Medulla oblongata (tissue), 1 donor: ENCODE measurements around the gene NISCH.
"Not testable (repeated sequence)": the region's sequence is repeated elsewhere in the genome, so short reads cannot be mapped to it uniquely, and the experiment has no call there.

ENCODE experiments used
- DNase-seq: peaks from one replicate; pipeline ENCODE4 v3.0.0-alpha.2; 2015; ENCODE audit errors: extremely low spot score

The NISCH gene

DNA sequence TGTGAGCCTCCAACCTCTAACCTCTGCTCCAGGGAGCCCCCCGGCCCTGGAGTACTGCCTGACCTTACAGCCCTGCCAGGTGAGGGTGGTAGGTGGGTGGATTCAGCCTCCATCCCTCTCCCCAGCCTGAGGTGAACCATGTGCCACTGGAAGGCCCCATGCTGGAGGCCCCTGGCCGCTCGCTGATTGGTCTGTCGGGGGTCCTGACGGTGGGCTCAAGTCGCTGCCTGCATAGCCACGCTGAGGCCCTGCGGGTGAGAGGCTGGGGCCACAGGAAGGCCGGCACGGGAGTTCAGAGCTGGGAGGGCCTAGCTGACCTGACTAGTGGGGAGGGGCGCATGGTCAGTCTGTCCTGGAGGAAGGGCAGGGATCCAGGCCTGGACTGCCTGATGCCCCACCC, 59.2 kb downstream of the NISCH start:
- DNase-seq, result no peak

DNA sequence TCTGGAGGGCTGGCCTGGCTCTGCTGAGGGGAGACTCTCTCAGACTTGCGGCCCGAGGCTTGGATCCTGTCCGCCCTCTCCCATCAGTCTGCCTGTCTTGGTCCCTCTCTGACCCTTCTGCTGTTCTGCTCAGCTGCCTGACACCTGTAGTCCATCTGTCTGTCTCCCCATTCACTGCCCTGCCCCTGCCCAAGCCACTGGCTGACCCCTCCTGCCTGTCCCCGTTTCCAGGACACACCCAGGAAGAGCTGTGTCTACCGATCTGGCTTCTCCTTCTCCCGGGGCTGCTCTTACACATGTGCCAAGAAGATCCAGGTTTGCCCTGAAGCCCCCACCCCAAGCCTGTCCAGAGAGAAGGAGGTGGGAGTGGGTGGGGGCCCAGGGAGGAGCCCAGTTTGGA, 59.8 kb downstream of the NISCH start:
- no peak for DNase-seq

DNA sequence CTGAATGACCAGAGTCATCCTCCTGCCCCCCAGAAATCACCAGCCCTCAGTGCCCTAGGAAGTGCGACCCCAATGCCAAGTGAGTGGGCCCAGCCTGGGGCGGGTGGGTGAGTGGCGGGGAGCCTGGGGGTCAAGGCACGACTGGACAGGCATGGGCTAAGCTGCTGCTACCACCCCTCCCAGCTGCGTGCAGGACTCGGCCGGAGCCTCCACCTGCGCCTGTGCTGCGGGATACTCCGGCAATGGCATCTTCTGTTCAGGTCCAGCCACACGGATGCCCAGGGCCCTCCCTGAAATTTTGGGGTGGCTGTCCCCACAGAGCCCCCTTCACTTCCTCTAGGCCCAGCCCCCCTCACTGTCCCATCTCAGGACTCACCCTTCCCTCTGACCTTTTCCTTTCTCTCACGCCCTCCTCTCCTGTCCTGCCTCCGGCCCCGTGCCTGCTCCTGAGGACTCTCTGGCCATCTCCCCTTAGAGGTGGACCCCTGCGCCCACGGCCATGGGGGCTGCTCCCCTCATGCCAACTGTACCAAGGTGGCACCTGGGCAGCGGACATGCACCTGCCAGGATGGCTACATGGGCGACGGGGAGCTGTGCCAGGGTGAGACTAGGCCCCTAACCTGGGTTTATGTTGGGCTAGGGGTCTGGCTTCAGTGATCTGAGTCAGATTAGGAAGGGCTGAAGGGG, 61.2 kb downstream of the NISCH start:
- no peak for DNase-seq

DNA sequence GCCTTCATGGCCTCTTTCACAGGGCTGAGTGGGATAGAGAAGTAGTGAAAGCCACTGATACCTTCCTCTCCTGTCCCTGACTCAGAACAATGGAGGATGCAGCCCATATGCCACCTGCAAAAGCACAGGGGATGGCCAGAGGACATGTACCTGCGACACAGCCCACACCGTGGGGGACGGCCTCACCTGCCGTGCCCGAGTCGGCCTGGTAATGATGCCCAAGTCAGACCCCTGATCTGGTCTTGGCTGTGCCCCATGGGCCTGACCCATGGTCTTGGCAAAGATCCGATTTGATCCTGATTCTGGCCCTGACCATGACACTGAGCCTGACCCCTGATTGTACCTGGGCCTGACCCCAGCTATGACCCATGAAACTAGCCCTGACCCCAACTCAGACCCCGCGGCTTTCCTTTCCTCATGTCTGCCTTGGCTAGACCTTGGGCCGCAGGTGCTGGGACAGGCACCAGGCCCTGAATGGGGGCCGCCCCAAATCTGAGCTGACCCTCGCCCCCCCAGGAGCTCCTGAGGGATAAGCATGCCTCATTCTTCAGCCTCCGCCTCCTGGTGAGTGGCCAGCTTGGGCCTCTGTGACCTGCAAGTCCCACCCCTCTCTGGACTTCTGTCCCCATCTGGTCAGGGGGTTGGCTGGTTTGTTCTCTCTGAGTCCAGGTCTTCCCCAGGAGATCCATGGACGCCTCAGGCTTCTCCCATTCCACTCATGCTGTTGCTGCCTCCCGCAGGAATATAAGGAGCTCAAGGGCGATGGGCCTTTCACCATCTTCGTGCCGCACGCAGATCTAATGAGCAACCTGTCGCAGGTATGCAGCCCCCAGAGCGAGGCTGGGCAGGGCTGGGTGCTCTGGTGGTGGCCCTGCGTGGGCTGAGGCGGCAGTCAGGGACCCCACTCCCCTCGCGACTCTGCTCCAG, 62.7 kb downstream of the NISCH start:
- no peak for DNase-seq

DNA sequence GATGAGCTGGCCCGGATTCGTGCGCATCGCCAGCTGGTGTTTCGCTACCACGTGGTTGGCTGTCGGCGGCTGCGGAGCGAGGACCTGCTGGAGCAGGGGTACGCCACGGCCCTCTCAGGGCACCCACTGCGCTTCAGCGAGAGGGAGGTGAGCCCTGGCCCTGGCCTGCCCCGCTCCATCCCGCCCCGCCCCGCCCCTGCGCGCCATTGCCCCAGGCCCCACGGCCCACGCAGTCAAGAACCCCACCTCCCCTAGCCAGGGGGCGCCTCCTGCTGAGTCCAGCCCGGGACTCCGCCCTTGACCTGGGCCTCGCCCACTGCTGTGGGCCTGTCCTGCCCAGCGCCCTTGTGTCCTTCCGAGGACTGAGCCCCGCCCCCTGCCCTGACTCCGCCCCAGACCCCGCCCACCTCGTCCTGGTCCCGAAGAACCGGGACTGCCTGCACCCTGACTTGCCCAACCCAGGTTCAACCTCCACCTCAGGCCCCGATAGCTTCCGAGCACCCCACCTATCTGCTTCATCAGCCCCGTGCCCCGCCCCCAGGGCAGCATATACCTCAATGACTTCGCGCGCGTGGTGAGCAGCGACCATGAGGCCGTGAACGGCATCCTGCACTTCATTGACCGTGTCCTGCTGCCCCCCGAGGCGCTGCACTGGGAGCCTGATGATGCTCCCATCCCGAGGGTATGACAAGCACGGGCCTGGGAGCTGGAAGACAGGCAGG, 63.5 kb downstream of the NISCH start:
- DNase-seq, result no peak

DNA sequence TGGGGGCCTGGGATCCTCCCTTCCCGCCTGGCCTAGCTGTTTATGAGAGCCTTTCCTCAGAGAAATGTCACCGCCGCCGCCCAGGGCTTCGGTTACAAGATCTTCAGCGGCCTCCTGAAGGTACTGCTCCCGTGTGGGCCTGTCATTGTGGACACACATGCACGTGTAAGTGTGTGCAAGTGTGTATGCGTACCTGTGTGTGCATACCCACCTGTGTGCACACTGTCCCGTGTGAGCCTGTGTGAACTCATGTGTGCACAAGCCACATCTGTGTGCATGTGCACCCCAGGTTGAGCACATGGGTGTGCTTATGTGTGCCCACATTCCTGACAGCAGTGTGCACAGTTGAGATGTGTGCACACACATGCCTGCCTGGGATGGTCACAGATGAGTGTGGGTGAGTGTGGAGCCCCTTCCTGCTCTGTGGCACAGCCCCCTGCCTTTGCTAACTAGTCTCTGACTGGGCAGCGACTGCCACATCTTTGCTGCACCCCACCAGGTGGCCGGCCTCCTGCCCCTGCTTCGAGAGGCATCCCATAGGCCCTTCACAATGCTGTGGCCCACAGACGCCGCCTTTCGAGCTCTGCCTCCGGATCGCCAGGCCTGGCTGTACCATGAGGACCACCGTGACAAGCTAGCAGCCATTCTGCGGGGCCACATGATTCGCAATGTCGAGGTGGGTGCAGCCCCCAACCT, 64.2 kb downstream of the NISCH start:
- DNase-seq, result no peak

DNA sequence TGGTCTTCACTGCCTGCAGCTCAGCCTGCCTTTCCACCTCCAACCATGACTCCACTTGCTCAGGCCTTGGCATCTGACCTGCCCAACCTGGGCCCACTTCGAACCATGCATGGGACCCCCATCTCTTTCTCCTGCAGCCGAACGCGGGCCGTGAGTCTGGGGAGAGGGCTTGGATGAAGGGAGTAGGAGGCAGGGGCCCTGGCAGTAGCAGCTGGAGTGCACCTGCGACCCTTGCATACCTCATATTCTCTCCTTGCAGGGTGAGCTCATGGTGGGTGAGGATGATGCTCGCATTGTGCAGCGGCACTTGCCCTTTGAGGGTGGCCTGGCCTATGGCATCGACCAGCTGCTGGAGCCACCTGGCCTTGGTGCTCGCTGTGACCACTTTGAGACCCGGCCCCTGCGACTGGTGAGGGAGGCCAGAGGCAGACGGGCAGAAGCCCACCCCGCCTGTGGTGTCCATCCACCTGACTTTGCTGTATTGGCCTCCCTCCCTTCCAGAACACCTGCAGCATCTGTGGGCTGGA, 64.8 kb downstream of the NISCH start:
- DNase-seq, result no peak

DNA sequence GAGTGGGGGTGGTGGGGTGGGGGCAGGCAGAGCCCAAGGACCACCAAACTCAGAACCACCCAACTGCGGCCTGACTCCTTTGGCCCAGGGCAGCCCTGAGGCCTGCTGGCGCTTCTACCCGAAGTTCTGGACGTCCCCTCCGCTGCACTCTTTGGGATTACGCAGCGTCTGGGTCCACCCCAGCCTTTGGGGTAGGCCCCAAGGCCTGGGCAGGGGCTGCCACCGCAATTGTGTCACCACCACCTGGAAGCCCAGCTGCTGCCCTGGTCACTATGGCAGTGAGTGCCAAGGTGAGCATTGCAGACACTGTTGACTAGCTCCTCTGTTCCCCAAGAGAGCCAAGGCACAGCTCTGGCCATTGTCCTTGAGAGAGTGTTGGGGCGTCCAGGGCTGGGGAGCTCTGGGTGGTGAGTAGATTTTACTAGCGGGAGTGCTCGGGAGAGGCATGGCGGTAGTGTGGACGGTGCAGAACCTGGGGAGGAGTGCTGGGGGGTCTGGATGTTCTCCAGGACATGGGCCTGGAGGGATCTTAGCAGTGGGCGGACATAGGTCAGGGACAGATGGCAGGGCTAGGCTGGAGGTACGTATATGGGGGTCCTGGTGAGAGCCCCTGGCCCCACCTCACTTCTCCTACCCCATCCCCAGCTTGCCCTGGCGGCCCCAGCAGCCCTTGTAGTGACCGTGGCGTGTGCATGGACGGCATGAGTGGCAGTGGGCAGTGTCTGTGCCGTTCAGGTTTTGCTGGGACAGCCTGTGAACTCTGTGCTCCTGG, 65.5 kb downstream of the NISCH start:
- DNase-seq, result no peak

DNA sequence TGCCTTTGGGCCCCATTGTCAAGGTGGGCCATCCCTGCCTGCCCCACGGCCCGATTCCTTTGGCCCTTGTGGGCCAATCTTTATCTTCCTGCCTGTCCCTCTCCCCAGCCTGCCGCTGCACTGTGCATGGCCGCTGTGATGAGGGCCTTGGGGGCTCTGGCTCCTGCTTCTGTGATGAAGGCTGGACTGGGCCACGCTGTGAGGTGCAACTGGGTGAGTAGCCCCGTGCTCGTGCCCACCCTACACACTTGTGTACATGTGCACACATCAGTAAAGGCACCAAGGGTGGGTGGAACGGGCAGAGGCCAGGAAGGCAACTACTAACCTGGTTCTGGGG, 66.1 kb downstream of the NISCH start:
- DNase-seq, result no peak

DNA sequence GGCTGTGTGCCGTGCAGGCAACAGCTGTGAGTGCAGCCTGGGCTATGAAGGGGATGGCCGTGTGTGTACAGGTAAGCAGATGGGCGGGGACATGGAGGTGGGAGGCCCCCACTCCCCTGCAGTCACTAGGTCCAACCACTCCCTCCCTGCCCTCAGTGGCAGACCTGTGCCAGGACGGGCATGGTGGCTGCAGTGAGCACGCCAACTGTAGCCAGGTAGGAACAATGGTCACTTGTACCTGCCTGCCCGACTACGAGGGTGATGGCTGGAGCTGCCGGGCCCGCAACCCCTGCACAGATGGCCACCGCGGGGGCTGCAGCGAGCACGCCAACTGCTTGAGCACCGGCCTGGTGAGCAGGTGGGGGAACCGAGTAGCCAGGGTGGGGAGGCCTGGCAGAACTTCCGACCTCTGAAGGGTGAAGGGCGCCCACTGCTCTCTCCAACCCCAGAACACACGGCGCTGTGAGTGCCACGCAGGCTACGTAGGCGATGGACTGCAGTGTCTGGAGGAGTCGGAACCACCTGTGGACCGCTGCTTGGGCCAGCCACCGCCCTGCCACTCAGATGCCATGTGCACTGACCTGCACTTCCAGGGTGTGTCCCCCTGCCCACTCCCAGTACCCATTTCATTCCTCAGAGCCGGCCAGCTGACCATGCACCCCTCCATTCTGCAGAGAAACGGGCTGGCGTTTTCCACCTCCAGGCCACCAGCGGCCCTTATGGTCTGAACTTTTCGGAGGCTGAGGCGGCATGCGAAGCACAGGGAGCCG, 66.7 kb downstream of the NISCH start:
- no peak for DNase-seq

DNA sequence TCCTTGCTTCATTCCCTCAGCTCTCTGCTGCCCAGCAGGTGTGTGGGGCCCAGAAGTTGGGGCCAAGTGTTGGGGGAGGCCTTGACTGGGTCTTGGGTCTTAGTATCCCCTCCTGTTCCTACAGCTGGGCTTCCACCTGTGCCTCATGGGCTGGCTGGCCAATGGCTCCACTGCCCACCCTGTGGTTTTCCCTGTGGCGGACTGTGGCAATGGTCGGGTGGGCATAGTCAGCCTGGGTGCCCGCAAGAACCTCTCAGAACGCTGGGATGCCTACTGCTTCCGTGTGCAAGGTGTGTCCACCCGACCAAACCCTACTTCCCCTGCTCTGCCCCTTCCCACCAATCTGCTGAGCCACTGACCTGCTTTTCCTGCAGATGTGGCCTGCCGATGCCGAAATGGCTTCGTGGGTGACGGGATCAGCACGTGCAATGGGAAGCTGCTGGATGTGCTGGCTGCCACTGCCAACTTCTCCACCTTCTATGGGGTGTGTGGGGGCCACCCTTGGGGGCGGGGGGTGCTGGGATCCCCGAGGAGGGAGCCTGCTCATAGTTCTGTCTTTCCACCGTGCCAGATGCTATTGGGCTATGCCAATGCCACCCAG, 67.3 kb downstream of the NISCH start:
- no peak for DNase-seq

DNA sequence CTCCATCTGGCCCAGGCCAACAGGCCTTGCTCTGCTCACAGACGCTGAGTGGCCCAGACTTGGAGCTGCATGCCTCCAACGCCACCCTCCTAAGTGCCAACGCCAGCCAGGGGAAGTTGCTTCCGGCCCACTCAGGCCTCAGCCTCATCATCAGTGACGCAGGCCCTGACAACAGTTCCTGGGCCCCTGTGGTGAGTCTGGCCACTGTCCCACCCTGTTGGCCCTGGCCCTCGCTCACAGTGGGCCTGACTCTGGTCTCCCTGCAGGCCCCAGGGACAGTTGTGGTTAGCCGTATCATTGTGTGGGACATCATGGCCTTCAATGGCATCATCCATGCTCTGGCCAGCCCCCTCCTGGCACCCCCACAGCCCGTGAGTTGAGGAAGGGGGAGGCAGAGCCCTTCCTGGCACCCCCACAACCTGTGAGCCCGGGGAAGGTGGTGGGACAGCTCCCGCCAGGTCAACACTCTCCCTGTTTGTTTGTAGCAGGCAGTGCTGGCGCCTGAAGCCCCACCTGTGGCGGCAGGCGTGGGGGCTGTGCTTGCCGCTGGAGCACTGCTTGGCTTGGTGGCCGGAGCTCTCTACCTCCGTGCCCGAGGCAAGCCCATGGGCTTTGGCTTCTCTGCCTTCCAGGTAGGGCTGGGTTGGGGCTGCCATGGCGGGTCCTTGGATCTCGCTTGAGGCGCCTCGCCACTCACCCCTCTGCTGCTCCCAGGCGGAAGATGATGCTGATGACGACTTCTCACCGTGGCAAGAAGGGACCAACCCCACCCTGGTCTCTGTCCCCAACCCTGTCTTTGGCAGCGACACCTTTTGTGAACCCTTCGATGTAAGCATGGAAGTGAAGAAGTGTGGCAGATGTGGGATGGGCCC, 68.2 kb downstream of the NISCH start:
- no peak for DNase-seq

DNA sequence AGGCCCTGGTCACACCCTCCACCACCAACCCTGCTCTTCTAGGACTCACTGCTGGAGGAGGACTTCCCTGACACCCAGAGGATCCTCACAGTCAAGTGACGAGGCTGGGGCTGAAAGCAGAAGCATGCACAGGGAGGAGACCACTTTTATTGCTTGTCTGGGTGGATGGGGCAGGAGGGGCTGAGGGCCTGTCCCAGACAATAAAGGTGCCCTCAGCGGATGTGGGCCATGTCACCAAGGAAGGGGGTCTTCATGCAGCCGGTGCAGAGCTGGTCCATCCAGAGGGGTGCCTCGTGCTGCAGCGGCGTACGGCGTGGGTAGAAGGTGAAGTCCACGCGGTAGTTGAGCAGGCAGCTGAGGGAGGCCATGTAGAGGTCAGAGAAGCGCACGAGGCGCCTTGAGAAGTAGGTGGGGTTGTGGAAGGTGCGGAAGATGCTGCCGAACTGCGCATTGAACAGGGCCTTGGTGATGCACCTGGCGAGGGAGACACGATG, 68.9 kb downstream of the NISCH start:
- no peak for DNase-seq

DNA sequence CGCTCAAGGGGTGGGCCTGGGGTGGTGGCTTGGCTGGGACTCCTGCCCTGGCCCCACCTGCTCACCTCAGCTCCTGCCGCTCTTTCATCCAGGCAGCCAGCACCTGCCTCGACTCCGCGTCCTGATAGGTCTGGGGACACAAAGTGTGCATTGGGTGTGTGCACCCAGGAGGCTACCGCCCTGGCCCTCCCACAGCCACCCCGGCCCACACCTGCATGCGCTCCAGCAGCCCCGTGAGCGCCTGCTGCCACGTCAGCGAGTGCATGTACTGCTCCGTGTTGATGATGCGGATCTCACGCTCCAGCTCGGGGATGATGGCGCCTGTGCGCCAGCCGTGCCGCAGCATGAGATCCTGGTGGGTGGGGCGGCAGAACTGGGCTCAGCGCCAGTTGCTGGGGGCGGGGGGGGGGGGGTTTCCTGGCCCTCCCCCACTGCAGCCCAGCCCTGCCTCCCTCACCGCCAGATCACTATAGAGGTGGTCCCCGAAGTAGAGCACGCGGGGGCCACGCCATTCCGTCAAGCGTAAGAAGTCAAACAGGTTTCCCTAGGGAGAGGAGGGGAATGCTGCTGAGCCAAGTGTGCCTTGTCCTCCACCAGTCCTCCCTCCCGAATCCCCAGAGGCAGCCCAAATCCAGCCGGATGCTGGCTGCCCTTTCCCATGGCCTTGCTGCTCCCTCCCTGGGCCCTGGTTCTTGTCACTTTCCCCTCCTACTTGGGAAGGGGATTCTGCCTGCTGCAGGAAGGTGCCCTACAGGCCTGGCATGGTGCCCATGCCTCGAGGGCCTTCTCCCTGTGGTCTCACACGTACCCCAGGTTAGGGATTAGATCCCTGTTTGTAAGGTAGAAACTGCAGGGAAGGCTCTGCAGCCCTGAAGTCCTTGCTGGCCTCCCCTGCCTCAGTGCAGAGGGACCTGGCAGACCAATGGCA, 69.6 kb downstream of the NISCH start:
- no peak for DNase-seq

DNA sequence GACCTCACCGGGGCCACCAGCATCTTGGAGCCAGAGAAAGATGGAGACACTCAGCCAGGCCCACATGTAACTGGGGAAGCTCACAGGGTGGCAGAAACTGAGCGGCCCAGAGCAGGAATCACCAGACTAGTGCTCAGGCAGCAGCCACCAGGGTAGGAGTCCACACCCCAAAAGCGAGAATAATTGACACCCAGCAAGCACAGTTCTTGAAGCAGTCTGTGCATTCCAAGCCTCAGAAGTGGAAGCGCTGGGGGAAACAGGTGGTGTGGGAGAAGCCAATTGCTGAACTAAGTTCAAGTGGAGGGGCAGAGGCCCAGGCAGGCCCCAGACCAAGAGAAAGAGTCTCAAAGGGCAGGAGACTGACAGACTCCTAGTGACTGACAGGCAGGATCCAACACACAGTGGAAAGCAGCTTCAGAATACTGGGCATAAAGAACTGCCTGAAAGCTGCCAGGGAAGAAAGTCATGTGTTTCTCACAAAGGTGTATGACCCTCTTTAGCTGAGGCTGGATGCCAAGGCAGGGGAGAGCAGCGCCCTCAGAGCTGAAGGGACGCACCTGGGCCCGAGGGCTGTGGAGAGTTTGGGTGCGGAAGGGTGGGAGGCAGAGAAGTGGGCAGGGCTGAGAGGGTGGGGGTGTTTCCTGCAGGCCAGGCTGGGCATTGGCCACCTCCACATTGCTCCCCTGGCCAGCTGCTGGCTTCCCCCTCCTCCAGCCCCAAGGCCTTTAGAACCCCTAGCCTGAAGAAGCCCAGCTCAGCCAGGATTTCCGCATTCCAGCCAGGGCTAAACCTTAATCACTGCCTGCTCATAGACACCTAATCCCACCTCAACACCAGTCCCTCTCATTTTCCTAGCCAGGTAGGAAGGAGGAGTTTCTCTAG, 70.5 kb downstream of the NISCH start:
- no peak for DNase-seq

DNA sequence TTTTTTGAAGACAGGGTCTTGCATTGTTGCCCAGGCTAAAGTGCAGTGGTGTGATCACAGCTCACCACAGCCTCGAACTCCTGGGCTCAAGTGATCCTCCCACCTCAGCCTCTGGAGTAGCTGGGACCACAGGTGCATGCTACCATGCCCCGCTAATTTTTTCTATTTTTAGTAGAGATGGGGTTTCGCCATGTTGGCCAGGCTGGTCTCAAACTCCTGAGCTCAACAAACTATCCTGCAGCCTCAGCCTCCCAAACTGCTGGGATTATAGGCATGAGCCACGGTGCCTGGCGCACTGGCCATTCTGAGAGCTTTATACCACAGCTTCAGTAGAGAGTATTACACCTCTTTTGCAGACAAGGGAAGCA, 71.3 kb downstream of the NISCH start:
- DNase-seq, result not testable (repeated sequence)
